ENCODE results near the gene TRIM50. TPM values are rescaled to one million over a fixed set of nuclear protein-coding genes. Genes with fewer than 3 reads are reported as not detected.

The TRIM50 gene
- total RNA-seq, 2 experiments from 2014 or later: not detected

DNA sequence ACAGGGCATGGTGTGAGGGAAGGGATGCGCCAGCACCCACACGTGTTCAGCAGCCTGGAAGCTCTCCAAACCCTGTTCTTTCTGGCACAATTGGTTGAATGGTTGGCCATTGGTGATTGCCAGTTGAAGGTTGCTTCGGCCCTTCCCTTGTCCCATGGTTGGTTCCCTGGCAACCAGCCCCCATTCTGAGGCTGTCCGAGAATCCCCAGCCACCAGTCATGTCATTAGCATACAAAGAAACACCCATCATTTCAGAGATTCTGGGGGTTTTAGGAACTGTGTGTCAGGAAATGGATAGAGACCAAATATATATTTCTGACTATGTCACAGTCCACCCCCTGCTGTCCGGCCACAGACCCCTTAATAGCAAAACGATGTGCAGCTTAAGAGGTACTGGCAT is 21.9 kb upstream of the TRIM50 start:
- ATAC-seq (no peak), DNase-seq (no peak)
- ChIA-PET POLR2A (no interaction called here), CTCF (no interaction called here)
- Mint-ChIP-seq H3K27me3 (no peaks in the 10 kb centered on the region), H3K36me3 (ENCODE audit: low read depth) (no peaks in the 10 kb centered on the region), H3K9me3 (no peaks in the 10 kb centered on the region), H3K4me3 (no peak overlapping the region), H3K27ac (no peak overlapping the region), H3K4me1 (ENCODE audit: low read depth) (no peaks in the 10 kb centered on the region)
- TF ChIP-seq, protein P1, sequence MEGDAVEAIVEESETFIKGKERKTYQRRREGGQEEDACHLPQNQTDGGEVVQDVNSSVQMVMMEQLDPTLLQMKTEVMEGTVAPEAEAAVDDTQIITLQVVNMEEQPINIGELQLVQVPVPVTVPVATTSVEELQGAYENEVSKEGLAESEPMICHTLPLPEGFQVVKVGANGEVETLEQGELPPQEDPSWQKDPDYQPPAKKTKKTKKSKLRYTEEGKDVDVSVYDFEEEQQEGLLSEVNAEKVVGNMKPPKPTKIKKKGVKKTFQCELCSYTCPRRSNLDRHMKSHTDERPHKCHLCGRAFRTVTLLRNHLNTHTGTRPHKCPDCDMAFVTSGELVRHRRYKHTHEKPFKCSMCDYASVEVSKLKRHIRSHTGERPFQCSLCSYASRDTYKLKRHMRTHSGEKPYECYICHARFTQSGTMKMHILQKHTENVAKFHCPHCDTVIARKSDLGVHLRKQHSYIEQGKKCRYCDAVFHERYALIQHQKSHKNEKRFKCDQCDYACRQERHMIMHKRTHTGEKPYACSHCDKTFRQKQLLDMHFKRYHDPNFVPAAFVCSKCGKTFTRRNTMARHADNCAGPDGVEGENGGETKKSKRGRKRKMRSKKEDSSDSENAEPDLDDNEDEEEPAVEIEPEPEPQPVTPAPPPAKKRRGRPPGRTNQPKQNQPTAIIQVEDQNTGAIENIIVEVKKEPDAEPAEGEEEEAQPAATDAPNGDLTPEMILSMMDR (IDR thresholded peaks at IDR 0.05): no peak
- intact Hi-C loops (cut with micrococcal nuclease): no loop called here

GRCh38 chr7:73345951-73346350 is 18.1 kb upstream of the TRIM50 start:
- no peak for ATAC-seq
- Mint-ChIP-seq H3K27ac (no peak overlapping the region), H3K4me3 (no peak overlapping the region), H3K4me1 (ENCODE audit: low read depth) (peaks cover 3% of the 10 kb centered on the region), H3K27me3 (peaks cover 3% of the 10 kb centered on the region), H3K9me3 (no peaks in the 10 kb centered on the region), H3K36me3 (ENCODE audit: low read depth) (no peaks in the 10 kb centered on the region)
- ChIA-PET POLR2A (no interaction called here), CTCF (no interaction called here)
- no peak for DNase-seq
- intact Hi-C loops (cut with micrococcal nuclease): no loop called here
- TF ChIP-seq, protein P1 (IDR thresholded peaks at IDR 0.05): no peak

- TF ChIP-seq, protein P1 (IDR thresholded peaks at IDR 0.05): no peak
Observed at GRCh38 chr7:73345538-73345937, 17.7 kb upstream of the TRIM50 start.

DNA sequence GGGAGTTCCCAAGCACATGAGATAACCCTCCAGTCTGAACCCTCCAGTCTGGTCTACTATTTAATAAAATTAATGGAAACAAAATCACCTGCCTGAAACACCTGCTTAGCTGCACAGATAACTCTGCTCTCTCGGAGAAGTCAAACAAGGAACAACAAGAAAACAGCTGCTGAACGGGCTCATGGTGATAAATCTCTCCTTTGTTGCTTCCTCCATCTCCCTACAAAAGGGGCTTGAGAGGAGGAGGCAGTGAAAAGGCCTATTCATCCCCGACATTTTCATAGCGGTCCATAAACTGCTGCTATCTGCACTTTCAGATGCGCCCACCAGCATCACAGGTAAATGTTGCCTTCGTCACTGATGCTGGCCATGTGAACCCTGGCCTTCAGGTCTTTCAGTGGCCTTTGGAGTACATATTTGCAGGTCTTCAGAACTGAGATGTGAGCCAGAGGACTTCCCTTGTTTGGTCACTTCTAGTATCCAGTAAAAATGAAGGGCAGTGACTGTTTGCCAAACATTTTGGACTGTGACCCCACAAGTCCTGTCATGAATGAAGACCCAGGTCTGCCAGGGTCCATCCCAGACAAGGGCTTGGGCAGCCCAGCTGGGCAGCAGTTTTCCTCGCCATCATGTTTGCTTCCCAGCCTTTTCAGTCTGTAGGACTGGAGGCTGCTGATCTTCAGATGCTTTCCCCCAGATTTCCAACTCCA is 15.9 kb upstream of the TRIM50 start:
- Mint-ChIP-seq H3K36me3 (ENCODE audit: low read depth) (no peaks in the 10 kb centered on the region), H3K4me3 (no peak overlapping the region), H3K9me3 (no peaks in the 10 kb centered on the region), H3K27me3 (peaks cover 3% of the 10 kb centered on the region), H3K27ac (no peak overlapping the region), H3K4me1 (ENCODE audit: low read depth) (peaks cover 3% of the 10 kb centered on the region)
- POLR2A ChIA-PET: no interaction called here
- ATAC-seq (no peak), DNase-seq (no peak)
- intact Hi-C loops (cut with micrococcal nuclease): no loop called here
- TF ChIP-seq, protein P1 (IDR thresholded peaks at IDR 0.05): no peak
- CTCF ChIA-PET: interaction anchor here (0.9 kb wide), 1 partner anchor 108 kb away, joined by 3 read pairs; no protein-coding TSS in a partner anchor

More at GRCh38 chr7:73345538-73345937, 17.7 kb upstream of the TRIM50 start:
- Mint-ChIP-seq H3K27ac (no peak overlapping the region), H3K4me3 (no peak overlapping the region), H3K36me3 (ENCODE audit: low read depth) (no peaks in the 10 kb centered on the region), H3K9me3 (no peaks in the 10 kb centered on the region), H3K4me1 (ENCODE audit: low read depth) (peaks cover 3% of the 10 kb centered on the region), H3K27me3 (peaks cover 3% of the 10 kb centered on the region)
- no peak for DNase-seq
- POLR2A ChIA-PET: no interaction called here
- CTCF ChIA-PET: no interaction called here
- intact Hi-C loops (cut with micrococcal nuclease): no loop called here
- no peak for ATAC-seq

- no peak overlapping the region for H3K27ac Mint-ChIP-seq
- H3K4me1 Mint-ChIP-seq (ENCODE audit: low read depth): peaks cover 3% of the 10 kb centered on the region
- H3K27me3 Mint-ChIP-seq: peaks cover 3% of the 10 kb centered on the region
- intact Hi-C loops (cut with micrococcal nuclease): no loop called here
- TF ChIP-seq, protein P1 (IDR thresholded peaks at IDR 0.05): no peak
- POLR2A ChIA-PET: interaction anchor here (1.2 kb wide), 1 partner anchor 13 kb away, joined by 5 read pairs; no protein-coding TSS in a partner anchor
- DNase-seq (no peak), ATAC-seq (no peak)
- H3K9me3 Mint-ChIP-seq: no peaks in the 10 kb centered on the region
- no peak overlapping the region for H3K4me3 Mint-ChIP-seq
- H3K36me3 Mint-ChIP-seq (ENCODE audit: low read depth): no peaks in the 10 kb centered on the region
- CTCF ChIA-PET: no interaction called here
Observed at GRCh38 chr7:73342645-73343044, 14.8 kb upstream of the TRIM50 start.

All from activated CD8-positive, alpha-beta T cell treated with anti-CD3 and anti-CD28 coated beads for 36 hours (primary cell).